ENCODE results near the gene MRPL10. TPM values are rescaled to one million over a fixed set of nuclear protein-coding genes. Genes with fewer than 3 reads are reported as not detected.

MRPL10 gene
- total RNA-seq, 4 donors from 2014 or later = 34.9 to 74.9 (median 55.0) TPM

DNA sequence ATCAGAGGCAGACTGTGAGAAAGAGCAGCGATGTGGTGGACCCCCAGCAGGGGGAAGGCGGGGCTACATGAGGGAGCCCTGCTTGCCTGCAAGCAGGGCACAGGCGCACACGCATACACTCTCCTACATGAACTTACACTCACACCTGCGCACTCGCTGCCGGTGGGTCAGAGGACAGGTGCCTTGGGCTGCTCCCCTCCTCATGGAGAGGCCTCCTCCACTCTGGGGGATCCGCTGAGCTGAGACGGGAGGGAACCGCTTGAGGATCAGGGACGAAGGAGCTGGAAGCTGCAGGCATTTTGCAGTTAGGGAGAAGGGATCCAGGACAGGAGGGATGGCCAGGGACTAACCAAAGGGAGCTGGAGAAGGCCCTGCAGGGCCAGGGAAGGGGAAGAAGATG, 23.9 kb downstream of the MRPL10 start:
- no peak for TF ChIP-seq POLR2A (IDR thresholded peaks at IDR 0.05)
- TF ChIP-seq CTCF (IDR thresholded peaks at IDR 0.05) = no peak
- TF ChIP-seq EP300 (IDR thresholded peaks at IDR 0.05) = no peak
- TF ChIP-seq POLR2AphosphoS5 (IDR thresholded peaks at IDR 0.05) = no peak
- peaks cover 14% of the 10 kb centered on the region for H3K27me3 ChIP-seq
- no peak overlapping the region for H3K27ac ChIP-seq
- no peak for ATAC-seq
- H3K4me3 ChIP-seq = no peak overlapping the region
- H3K4me1 ChIP-seq = peaks cover 0 to 7% (median 0%) of the 10 kb centered on the region in 3 donors
- H3K9me3 ChIP-seq = no peaks in the 10 kb centered on the region
- peaks cover 0 to 53% of the 10 kb centered on the region in 2 donors for H3K36me3 ChIP-seq
- WGBS, 2 donors (ENCODE audit: low coverage in 1 of 2) = 100% methylated on average over 3 of the region's 11 CpGs; no CpG with 5 or more reads in 1 of the 2 donors

- peaks cover 0 to 48% of the 10 kb centered on the region in 2 donors for H3K36me3 ChIP-seq
- 82 to 84% methylated on average over 9 of the region's 9 CpGs for WGBS, 2 donors (ENCODE audit: low coverage in 1 of 2)
- no peak overlapping the region for H3K27ac ChIP-seq
- peaks cover 14% of the 10 kb centered on the region for H3K27me3 ChIP-seq
- H3K9me3 ChIP-seq = no peaks in the 10 kb centered on the region
- no peak overlapping the region for H3K4me3 ChIP-seq
- TF ChIP-seq CTCF (IDR thresholded peaks at IDR 0.05) (no peak), EP300 (IDR thresholded peaks at IDR 0.05) (no peak), POLR2A (IDR thresholded peaks at IDR 0.05) (no peak), POLR2AphosphoS5 (IDR thresholded peaks at IDR 0.05) (no peak)
- no peak for ATAC-seq
- peaks cover 0 to 7% (median 0%) of the 10 kb centered on the region in 3 donors for H3K4me1 ChIP-seq
These were observed 24.5 kb downstream of the MRPL10 start for GRCh38 chr17:47806913-47807255.

DNA sequence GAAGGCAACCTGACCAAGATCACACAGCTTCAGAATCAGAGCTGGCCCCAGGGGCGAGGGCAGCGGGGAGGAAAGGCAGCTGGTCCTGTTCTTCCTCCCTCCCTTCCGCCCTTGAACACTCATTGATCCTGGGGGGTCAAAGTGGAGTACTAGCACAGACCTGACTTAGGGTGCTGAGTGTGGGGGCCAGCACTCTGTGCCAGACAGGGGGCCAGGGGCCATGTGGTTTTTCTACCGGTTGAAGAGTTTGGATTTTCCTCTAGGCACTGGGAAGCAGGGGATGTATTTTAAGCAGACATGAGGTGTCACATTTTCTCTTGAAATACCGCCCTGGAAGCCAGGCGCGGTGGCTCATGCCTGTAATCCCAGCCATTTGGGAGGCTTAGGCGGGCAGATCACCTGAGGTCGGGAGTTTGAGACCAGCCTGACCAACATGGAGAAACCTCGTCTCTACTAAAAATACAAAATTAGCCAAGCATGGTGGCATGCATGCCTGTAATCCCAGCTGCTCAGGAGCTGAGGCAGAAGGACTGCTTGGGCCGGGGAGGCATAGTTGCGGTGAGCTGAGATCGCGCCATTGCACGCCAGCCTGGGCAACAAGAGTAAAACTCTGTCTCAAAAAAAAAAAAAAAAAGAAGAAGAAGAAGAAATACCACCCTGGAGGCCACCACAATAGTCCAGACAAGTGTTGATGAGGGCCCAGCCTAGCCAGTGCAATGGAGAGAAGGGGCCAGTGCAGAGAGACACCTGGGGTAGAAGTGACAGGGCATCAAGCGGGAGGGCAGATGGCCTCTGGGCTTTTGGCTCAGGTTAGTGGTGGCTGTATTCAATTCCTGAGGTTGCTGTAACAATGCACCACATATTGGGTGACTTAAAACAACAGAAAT, 25.1 kb downstream of the MRPL10 start:
- TF ChIP-seq EP300 (IDR thresholded peaks at IDR 0.05) (no peak), CTCF (IDR thresholded peaks at IDR 0.05) (no peak), POLR2A (IDR thresholded peaks at IDR 0.05) (no peak), POLR2AphosphoS5 (IDR thresholded peaks at IDR 0.05) (no peak)
- Histone ChIP-seq H3K27ac (no peak overlapping the region), H3K27me3 (peaks cover 14% of the 10 kb centered on the region), H3K4me3 (no peak overlapping the region), H3K36me3 (peaks cover 0 to 43% of the 10 kb centered on the region in 2 donors), H3K4me1 (peaks cover 0 to 7% (median 0%) of the 10 kb centered on the region in 3 donors), H3K9me3 (no peaks in the 10 kb centered on the region)
- WGBS, 2 donors (ENCODE audit: low coverage in 1 of 2) = 67 to 81% methylated on average over 1 to 4 of the region's 16 CpGs
- ATAC-seq = no peak

- 100% methylated on average over 1 of the region's 3 CpGs; no CpG with 5 or more reads in 1 of the 2 donors for WGBS, 2 donors (ENCODE audit: low coverage in 1 of 2)
- no peak for ATAC-seq
- TF ChIP-seq POLR2A (IDR thresholded peaks at IDR 0.05) (no peak), POLR2AphosphoS5 (IDR thresholded peaks at IDR 0.05) (no peak), CTCF (IDR thresholded peaks at IDR 0.05) (no peak), EP300 (IDR thresholded peaks at IDR 0.05) (no peak)
- H3K4me3 ChIP-seq = no peak overlapping the region
- peaks cover 14% of the 10 kb centered on the region for H3K27me3 ChIP-seq
- H3K9me3 ChIP-seq = no peaks in the 10 kb centered on the region
- no peak overlapping the region for H3K27ac ChIP-seq
- H3K4me1 ChIP-seq = no peaks in the 10 kb centered on the region
- peaks cover 0 to 30% of the 10 kb centered on the region in 2 donors for H3K36me3 ChIP-seq
These were observed 26.9 kb downstream of the MRPL10 start for GRCh38 chr17:47804461-47804860.

GRCh38 chr17:47803751-47804150, 27.6 kb downstream of the MRPL10 start:
- Histone ChIP-seq H3K27ac (no peak overlapping the region), H3K4me3 (no peak overlapping the region), H3K9me3 (no peaks in the 10 kb centered on the region), H3K27me3 (peaks cover 14% of the 10 kb centered on the region), H3K4me1 (no peaks in the 10 kb centered on the region), H3K36me3 (peaks cover 0 to 23% of the 10 kb centered on the region in 2 donors)
- TF ChIP-seq CTCF (IDR thresholded peaks at IDR 0.05) (no peak), POLR2A (IDR thresholded peaks at IDR 0.05) (no peak), EP300 (IDR thresholded peaks at IDR 0.05) (no peak), POLR2AphosphoS5 (IDR thresholded peaks at IDR 0.05) (no peak)
- no peak for ATAC-seq
- 68 to 80% methylated on average over 5 to 6 of the region's 6 CpGs for WGBS, 2 donors (ENCODE audit: low coverage in 1 of 2)

Data from gastroesophageal sphincter (tissue), 4 donors.